AG10803 (cell line): ENCODE measurements around the gene MUC21.
A peak's percentile ranks its signal among the peaks of the same experiment; 100 is the strongest.

Experiments used
- DNase-seq: peaks from one replicate; pipeline ENCODE4 v3.0.0; 2010; ENCODE audit warnings: low read depth
- H3K4me3 ChIP-seq: 2 replicates; pipeline ENCODE4 v1.5.1; 2011; ENCODE audit warnings: mild to moderate bottlenecking, low read length, control low read depth
- TF ChIP-seq, protein P1 (sequence below): conservative IDR thresholded peaks from 2 replicates; pipeline ENCODE4 v1.5.1; 2011; ENCODE audit warnings: mild to moderate bottlenecking, low read length, control low read depth, inconsistent platforms

MUC21 gene

DNA sequence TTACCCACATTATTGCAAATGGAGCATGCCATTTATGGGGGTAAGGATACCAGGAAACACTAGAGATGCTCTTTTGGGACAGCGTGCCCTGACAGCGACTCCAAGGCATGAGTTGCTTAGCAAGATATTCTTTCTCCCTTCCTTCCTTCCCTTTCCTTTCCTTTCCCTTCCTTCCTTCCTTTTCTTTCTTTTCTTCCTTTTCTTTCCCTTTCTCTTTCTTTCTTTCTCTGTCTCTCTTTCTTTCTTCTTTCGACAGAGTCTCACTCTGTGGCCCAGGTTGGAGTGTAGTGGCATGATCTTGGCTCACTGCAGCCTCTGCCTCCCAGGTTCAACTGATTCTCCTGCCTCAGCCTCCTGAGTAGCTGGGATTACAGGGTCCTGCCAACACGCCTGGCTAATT is 39.5 kb upstream of the MUC21 start:
- TF ChIP-seq, protein P1, sequence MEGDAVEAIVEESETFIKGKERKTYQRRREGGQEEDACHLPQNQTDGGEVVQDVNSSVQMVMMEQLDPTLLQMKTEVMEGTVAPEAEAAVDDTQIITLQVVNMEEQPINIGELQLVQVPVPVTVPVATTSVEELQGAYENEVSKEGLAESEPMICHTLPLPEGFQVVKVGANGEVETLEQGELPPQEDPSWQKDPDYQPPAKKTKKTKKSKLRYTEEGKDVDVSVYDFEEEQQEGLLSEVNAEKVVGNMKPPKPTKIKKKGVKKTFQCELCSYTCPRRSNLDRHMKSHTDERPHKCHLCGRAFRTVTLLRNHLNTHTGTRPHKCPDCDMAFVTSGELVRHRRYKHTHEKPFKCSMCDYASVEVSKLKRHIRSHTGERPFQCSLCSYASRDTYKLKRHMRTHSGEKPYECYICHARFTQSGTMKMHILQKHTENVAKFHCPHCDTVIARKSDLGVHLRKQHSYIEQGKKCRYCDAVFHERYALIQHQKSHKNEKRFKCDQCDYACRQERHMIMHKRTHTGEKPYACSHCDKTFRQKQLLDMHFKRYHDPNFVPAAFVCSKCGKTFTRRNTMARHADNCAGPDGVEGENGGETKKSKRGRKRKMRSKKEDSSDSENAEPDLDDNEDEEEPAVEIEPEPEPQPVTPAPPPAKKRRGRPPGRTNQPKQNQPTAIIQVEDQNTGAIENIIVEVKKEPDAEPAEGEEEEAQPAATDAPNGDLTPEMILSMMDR = no peak
- H3K4me3 ChIP-seq = no peak overlapping the region
- DNase-seq = no peak

- DNase-seq = no peak
- no peak overlapping the region for H3K4me3 ChIP-seq
- TF ChIP-seq, protein P1 = no peak
These were observed 38.2 kb upstream of the MUC21 start for GRCh38 chr6:30945281-30945680.

DNA sequence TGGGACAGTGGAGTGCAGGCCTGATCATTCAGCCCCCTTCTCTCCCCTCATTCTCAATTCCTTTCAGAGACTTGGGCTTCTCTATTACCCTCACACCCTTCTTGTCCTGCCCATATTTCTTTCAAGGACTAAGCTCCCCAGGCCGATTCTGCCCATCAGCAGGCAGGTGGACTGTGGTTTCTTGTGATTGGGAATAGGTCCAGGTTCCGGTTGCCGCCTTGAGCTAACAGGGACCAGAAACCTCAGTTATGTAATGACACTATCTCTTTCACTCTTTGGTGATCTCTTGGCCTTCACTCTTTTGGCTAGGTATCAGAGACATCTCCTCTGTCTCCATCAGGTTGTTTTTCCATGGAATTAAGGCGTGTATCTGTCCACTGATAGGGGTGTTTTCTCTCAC is 36.3 kb upstream of the MUC21 start:
- DNase-seq = no peak
- H3K4me3 ChIP-seq = no peak overlapping the region
- TF ChIP-seq, protein P1 = no peak

DNA sequence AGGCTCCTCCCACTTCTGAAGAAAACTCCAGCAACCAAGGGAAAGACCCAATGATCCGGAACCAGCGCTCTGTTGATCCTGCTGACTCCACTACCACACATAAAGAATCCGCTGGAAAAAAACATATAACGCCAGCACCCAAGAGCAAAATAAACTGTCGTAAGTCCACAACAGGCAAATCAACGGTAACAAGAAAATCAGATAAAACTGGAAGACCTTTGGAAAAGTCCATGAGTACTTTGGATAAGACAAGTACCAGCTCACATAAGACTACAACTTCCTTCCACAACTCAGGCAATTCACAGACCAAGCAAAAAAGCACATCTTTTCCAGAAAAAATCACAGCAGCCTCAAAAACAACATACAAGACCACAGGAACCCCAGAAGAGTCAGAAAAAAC is 34.7 kb upstream of the MUC21 start:
- DNase-seq = no peak
- H3K4me3 ChIP-seq = no peak overlapping the region
- TF ChIP-seq, protein P1 = no peak

GRCh38 chr6:30951907-30952469 is 31.5 kb upstream of the MUC21 start:
- TF ChIP-seq, protein P1 = no peak
- no peak overlapping the region for H3K4me3 ChIP-seq
- no peak for DNase-seq

DNA sequence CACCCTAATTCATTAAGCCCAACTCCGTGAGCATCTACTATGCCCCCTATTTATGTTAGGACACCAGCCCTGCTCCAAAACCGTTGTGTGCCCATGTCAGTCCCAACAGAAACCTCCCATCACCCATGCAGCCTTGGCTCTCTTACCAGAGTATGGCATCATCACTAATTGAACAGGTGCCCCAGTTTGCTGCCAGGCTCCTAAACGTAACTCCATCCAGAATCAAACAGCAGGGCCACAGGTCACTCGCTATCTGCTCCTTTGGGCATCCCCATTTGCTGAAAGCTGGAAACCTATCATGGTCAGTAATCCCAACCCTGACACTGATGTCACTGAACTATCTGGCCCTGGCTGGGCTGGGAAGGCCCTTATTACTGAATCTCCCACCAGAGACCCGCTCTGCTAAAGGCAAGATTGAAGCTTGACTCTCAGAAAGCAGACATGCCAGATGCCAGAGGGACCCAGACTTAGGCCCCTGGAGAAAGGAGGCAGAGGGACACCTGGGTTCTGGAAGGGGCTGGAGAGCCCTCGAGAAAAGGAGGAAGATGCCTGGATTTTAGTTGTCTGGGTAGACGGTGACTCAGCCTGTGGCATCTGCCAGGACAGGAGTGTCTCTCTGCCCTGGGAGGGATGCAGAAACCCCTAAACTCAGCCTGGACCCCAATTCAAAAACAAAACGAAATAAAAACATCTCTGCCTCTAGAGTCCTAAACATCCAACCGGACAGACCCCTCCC is 28.7 kb upstream of the MUC21 start:
- TF ChIP-seq, protein P1 = no peak
- peak overlapping the region; percentile 55 for H3K4me3 ChIP-seq
- DNase-seq = no peak

GRCh38 chr6:30955367-30956042 is 28.0 kb upstream of the MUC21 start:
- DNase-seq = peak; percentile 52
- peak overlapping the region; percentile 55 for H3K4me3 ChIP-seq
- TF ChIP-seq, protein P1 = no peak
